Non-pigmented ciliary epithelial cell (primary cell): Measurements from ENCODE around the gene MYADM.
"Not testable (repeated sequence)": the region's sequence is repeated elsewhere in the genome, so short reads cannot be mapped to it uniquely, and the experiment has no call there.

ENCODE experiments used
- DNase-seq: peaks from one replicate; pipeline ENCODE4 v3.0.0-alpha.2; 2010; ENCODE audit warnings: low read depth

Gene MYADM

GRCh38 chr19:53868892-53869804 lies 1.5 kb downstream of the MYADM start:
- DNase-seq, result no peak

- not testable (repeated sequence) for DNase-seq
Observed at GRCh38 chr19:53869805-53870484, 2.3 kb downstream of the MYADM start.

GRCh38 chr19:53870485-53870844 lies 2.8 kb downstream of the MYADM start:
- no peak for DNase-seq

GRCh38 chr19:53871454-53871853 lies 3.8 kb downstream of the MYADM start:
- DNase-seq, result no peak

- DNase-seq, result no peak
Observed at GRCh38 chr19:53872762-53873161, 5.1 kb downstream of the MYADM start.

GRCh38 chr19:53873773-53874605 lies 6.3 kb downstream of the MYADM start:
- DNase-seq, result no peak

GRCh38 chr19:53874606-53874990 lies 6.9 kb downstream of the MYADM start:
- DNase-seq, result no peak

GRCh38 chr19:53875602-53876325 lies 8.1 kb downstream of the MYADM start:
- DNase-seq, result no peak

GRCh38 chr19:53876651-53877224 lies 9.1 kb downstream of the MYADM start:
- DNase-seq, result no peak

- DNase-seq, result no peak
Observed at GRCh38 chr19:53877361-53877766, 9.7 kb downstream of the MYADM start.

GRCh38 chr19:53878776-53879139 lies 11.1 kb downstream of the MYADM start:
- no peak for DNase-seq

GRCh38 chr19:53879140-53880081 lies 11.7 kb downstream of the MYADM start:
- DNase-seq, result no peak

GRCh38 chr19:53880711-53881481 lies 13.2 kb downstream of the MYADM start:
- DNase-seq, result no peak

GRCh38 chr19:53881482-53882390 lies 14.1 kb downstream of the MYADM start, which contains the start of gene PRKCG:
Gene PRKCG (plus strand): TSS chr19:53882197. CDS start chr19:53882495, 298 bp downstream.
- DNase-seq, result no peak

- no peak for DNase-seq
Observed at GRCh38 chr19:53882391-53883050, 14.8 kb downstream of the MYADM start.

GRCh38 chr19:53883231-53883661 lies 15.6 kb downstream of the MYADM start:
- no peak for DNase-seq

GRCh38 chr19:53883741-53884140 lies 16.1 kb downstream of the MYADM start:
- no peak for DNase-seq

- no peak for DNase-seq
Observed at GRCh38 chr19:53884256-53884655, 16.6 kb downstream of the MYADM start.
